IMR-90 (cell line): ENCODE data around the gene VEPH1. TPM values are rescaled to one million over a fixed set of nuclear protein-coding genes. Genes with fewer than 3 reads are reported as not detected.
A peak's percentile ranks its signal among the peaks of the same experiment; 100 is the strongest.

Experiments used
- ATAC-seq: fragments of 200-7000 bp; cut with Tn5 transposase; 2 replicates; pipeline ENCODE4 v1.9.1; 2020; ENCODE audit warnings: low read depth, mild to moderate bottlenecking, moderate library complexity
- BruUV-seq: library from RNA; stranded (reverse); fragments of 400-500 nt; replicated peaks from 2 replicates; lab custom pipeline; 2021; lab: Mats Ljungman, UMichigan
- CTCF ChIA-PET: fragments of 300-600 bp; formaldehyde crosslinking; extraction: SDS; loops from one replicate; lab custom pipeline; 2021; ENCODE audit warnings: antibody characterized with exemption; lab: Yijun Ruan, JAX
- POLR2A ChIA-PET: fragments of 300-600 bp; sonication (Branson Sonifier 250); formaldehyde crosslinking; loops from one replicate; lab custom pipeline; 2022; ENCODE audit warnings: antibody characterized with exemption; ENCODE audit not compliant: unreplicated experiment; lab: Charles Lee
- DNase-seq: peaks from one replicate; pipeline ENCODE4 v3.0.0; 2013
- H2AFZ ChIP-seq: replicated peaks from 2 replicates; pipeline ENCODE3; 2013; ENCODE audit warnings: low read length, mild to moderate bottlenecking; ENCODE audit not compliant: poor library complexity
- H2AK5ac ChIP-seq: 2 replicates; pipeline ENCODE4 v1.6.1; 2013; ENCODE audit warnings: low read depth, low read length, inconsistent platforms
- H2AK9ac ChIP-seq: replicated peaks from 2 replicates; pipeline ENCODE3; 2013; ENCODE audit warnings: mild to moderate bottlenecking, low read depth, low read length, moderate library complexity; ENCODE audit not compliant: poor library complexity
- H2BK120ac ChIP-seq: 2 replicates; pipeline ENCODE4 v1.6.1; 2013; ENCODE audit warnings: low read depth, low read length, inconsistent platforms
- H2BK15ac ChIP-seq: 3 replicates; pipeline ENCODE4 v1.6.1; 2013; ENCODE audit warnings: low read depth, low read length, inconsistent platforms
- H2BK20ac ChIP-seq: 2 replicates; pipeline ENCODE4 v1.6.1; 2013; ENCODE audit warnings: low read depth, mild to moderate bottlenecking, inconsistent platforms, low read length, moderate library complexity
- H2BK5ac ChIP-seq: 2 replicates; pipeline ENCODE4 v1.6.1; 2013; ENCODE audit warnings: mild to moderate bottlenecking, low read depth, low read length, inconsistent platforms; ENCODE audit not compliant: poor library complexity, severe bottlenecking
- H3K14ac ChIP-seq: replicated peaks from 2 replicates; pipeline ENCODE4 v1.6.1; 2013; ENCODE audit warnings: low read depth, low read length, inconsistent platforms
- H3K18ac ChIP-seq: 2 replicates; pipeline ENCODE4 v1.6.1; 2013; ENCODE audit warnings: low read depth, low read length, control low read depth
- H3K23ac ChIP-seq: 2 replicates; pipeline ENCODE4 v1.6.1; 2013; ENCODE audit warnings: low read depth, low read length, inconsistent platforms
- H3K27ac ChIP-seq: 2 replicates; pipeline ENCODE4 v1.5.1; 2013; ENCODE audit warnings: mild to moderate bottlenecking, control low read depth, low read length; ENCODE audit not compliant: insufficient read depth
- H3K27me3 ChIP-seq: 2 replicates; pipeline ENCODE4 v1.6.1; 2013; ENCODE audit warnings: low read length; ENCODE audit not compliant: control insufficient read depth, insufficient read depth
- H3K36me3 ChIP-seq: 2 replicates; pipeline ENCODE4 v1.6.1; 2013; ENCODE audit warnings: low read length, mixed read lengths; ENCODE audit not compliant: control insufficient read depth, insufficient read depth
- H3K4ac ChIP-seq: 2 replicates; pipeline ENCODE4 v1.6.1; 2013; ENCODE audit warnings: low read depth, low read length, inconsistent platforms
- H3K4me1 ChIP-seq: 2 replicates; pipeline ENCODE4 v1.6.1; 2013; ENCODE audit warnings: low read length, mixed read lengths; ENCODE audit not compliant: control insufficient read depth, insufficient read depth
- H3K4me2 ChIP-seq: 2 replicates; pipeline ENCODE4 v1.6.1; 2013; ENCODE audit warnings: low read depth, mild to moderate bottlenecking, control low read depth, low read length, moderate library complexity
- H3K4me3 ChIP-seq: 2 replicates; pipeline ENCODE4 v1.5.1; 2013; ENCODE audit warnings: low read depth, mild to moderate bottlenecking, control low read depth, low read length, moderate library complexity; ENCODE audit not compliant: insufficient read depth
- H3K56ac ChIP-seq: 2 replicates; pipeline ENCODE4 v1.6.1; 2013; ENCODE audit warnings: low read length, inconsistent platforms; ENCODE audit not compliant: insufficient read depth; ENCODE audit errors: extremely low read depth
- H3K79me1 ChIP-seq, 2 experiments: 2 replicates each; pipeline ENCODE4 v1.6.1; 2013; ENCODE audit warnings: low read length in 2 of 2, inconsistent platforms in 1 of 2, low read depth in 1 of 2
- H3K9ac ChIP-seq: 2 replicates; pipeline ENCODE4 v1.6.1; 2013; ENCODE audit warnings: low read depth, low read length, control low read depth
- H3K9me1 ChIP-seq: 2 replicates; pipeline ENCODE4 v1.6.1; 2013; ENCODE audit warnings: low read length, inconsistent platforms; ENCODE audit not compliant: insufficient read depth
- H3K9me3 ChIP-seq: 2 replicates; pipeline ENCODE4 v1.6.1; 2013; ENCODE audit warnings: low read length; ENCODE audit not compliant: control insufficient read depth, insufficient read depth
- H4K20me1 ChIP-seq: 2 replicates; pipeline ENCODE4 v1.6.1; 2013; ENCODE audit warnings: low read length, inconsistent platforms; ENCODE audit not compliant: insufficient read depth
- H4K5ac ChIP-seq: 2 replicates; pipeline ENCODE4 v1.6.1; 2013; ENCODE audit warnings: mild to moderate bottlenecking, low read depth, low read length, control low read depth
- H4K8ac ChIP-seq, 2 experiments: 2 replicates each; pipeline ENCODE4 v1.6.1; 2013; ENCODE audit warnings: low read depth in 2 of 2, low read length in 2 of 2, control low read depth in 1 of 2, inconsistent platforms in 1 of 2
- H4K91ac ChIP-seq: 2 replicates; pipeline ENCODE4 v1.6.1; 2013; ENCODE audit warnings: low read depth, low read length, inconsistent platforms; ENCODE audit not compliant: insufficient read depth
- CHD1 ChIP-seq: IDR thresholded peaks from 2 replicates; pipeline ENCODE4 v1.6.1; 2012; ENCODE audit warnings: low read depth, low read length, improper control_type of control experiment
- FOS ChIP-seq: fragments of 150-350 bp; IDR thresholded peaks from 2 replicates; pipeline ENCODE4 v1.6.1; 2016; ENCODE audit warnings: low read depth, low read length
- MAZ ChIP-seq: IDR thresholded peaks from 2 replicates; pipeline ENCODE4 v1.6.1; 2012; ENCODE audit warnings: low read depth, mild to moderate bottlenecking, low read length, improper control_type of control experiment, moderate library complexity, borderline replicate concordance
- MXI1 ChIP-seq: IDR thresholded peaks from 2 replicates; pipeline ENCODE4 v1.6.1; 2012; ENCODE audit warnings: low read depth, mild to moderate bottlenecking, low read length, moderate library complexity, borderline replicate concordance
- NFE2L2 ChIP-seq: fragments of 150-350 bp; IDR thresholded peaks from 2 replicates; pipeline ENCODE4 v1.6.1; 2016; ENCODE audit warnings: low read depth, mild to moderate bottlenecking, low read length
- SMC3 ChIP-seq: fragments of 150-350 bp; IDR thresholded peaks from 2 replicates; pipeline ENCODE4 v1.6.1; 2016; ENCODE audit warnings: low read depth, mild to moderate bottlenecking, antibody characterized with exemption, low read length, moderate library complexity
- WGBS, 2 experiments: methylation state at CpG; one replicate each; pipeline versions ENCODE4 v1.1.5 to v1.1.7; 2013; ENCODE audit warnings: missing lambda C conversion rate in 2 of 2; ENCODE audit not compliant: insufficient read length in 1 of 2; ENCODE audit errors: extremely low coverage in 2 of 2; 5-methylcytosine and 5-hydroxymethylcytosine counted together
- dilution Hi-C: fragments of 300-500 bp; cut with HindIII; formaldehyde crosslinking; loops from one replicate; pipeline ENCODE4 v1.14.3; 2018; ENCODE audit warnings: low sequenced_read_pairs; ENCODE audit not compliant: unreplicated experiment
- in situ Hi-C: fragments of 300-500 bp; cut with MboI; formaldehyde crosslinking; loops from 3 replicates; pipeline ENCODE4 v1.14.3; 2019; ENCODE audit warnings: low sequenced_read_pairs, inconsistent platforms, mixed read lengths
- intact Hi-C: fragments of 100-400 bp; cut with micrococcal nuclease; formaldehyde crosslinking; loops from 2 replicates; pipeline ENCODE4 v1.10.0; 2022
- polyA plus RNA-seq, 3 experiments: library from polyadenylated mRNA; depleted of rRNA; stranded (reverse); fragments of >200 nt; gene quantifications; 2 replicates each; pipeline ENCODE4 v1.2.3, GENCODE V29; 2012; ENCODE audit warnings: low replicate concordance in 1 of 3
- total RNA-seq: library from RNA; depleted of rRNA; stranded (reverse); fragments of >200 nt; gene quantifications from 2 replicates; pipeline ENCODE4 v1.2.3, GENCODE V29; 2012

VEPH1 gene
- total and polyA plus RNA-seq, 2 of the 4 experiments (the other 2 are of a cell fraction) = 30.5 to 130 TPM

GRCh38 chr3:157363393-157363792 lies 139.8 kb downstream of the VEPH1 start:
- DNase-seq = no peak
- Histone ChIP-seq H3K23ac (no peak overlapping the region), H4K20me1 (no peaks in the 10 kb centered on the region), H2BK15ac (no peak overlapping the region; the same call in 2 of the 3 replicates), H3K4me2 (peak overlapping the region; percentile 37), H3K18ac (peak overlapping the region; percentile 56), H3K9me1 (peaks cover 3% of the 10 kb centered on the region; the same call in 1 of the 2 replicates), H3K14ac (peak overlapping the region; percentile 23; the same call in 1 of the 2 replicates), H3K9me3 (no peaks in the 10 kb centered on the region), H3K27me3 (no peaks in the 10 kb centered on the region), H3K4me3 (no peak overlapping the region), H4K91ac (peak overlapping the region; percentile 16; the same call in 1 of the 2 replicates), H2BK120ac (peak overlapping the region; percentile 76), H4K8ac (peak overlapping the region; percentile 41 to 56; a peak in 3 of 4 replicates), H3K79me1 (no peaks in the 10 kb centered on the region), H2BK20ac (peak overlapping the region; percentile 60; the same call in 1 of the 2 replicates), H3K9ac (no peak overlapping the region; the same call in 1 of the 2 replicates), H2AK5ac (no peak overlapping the region), H4K5ac (peak overlapping the region; percentile 18; the same call in 1 of the 2 replicates), H2AFZ (no peak overlapping the region), H2BK5ac (no peak overlapping the region), H3K36me3 (no peaks in the 10 kb centered on the region), H2AK9ac (no peak overlapping the region), H3K4ac (peak overlapping the region; percentile 34; the same call in 1 of the 2 replicates), H3K4me1 (peaks cover 7% of the 10 kb centered on the region), H3K56ac (no peak overlapping the region; the same call in 1 of the 2 replicates), H3K27ac (no peak overlapping the region)
- ChIA-PET CTCF (interaction anchor here (0.7 to 1.5 kb wide), 3 partner anchors 11 to 169 kb away, joined by 3 read pairs; partner anchors contain the start of gene PTX3), POLR2A (no interaction called here)
- TF ChIP-seq MXI1 = no peak
- TF ChIP-seq CHD1 = no peak
- TF ChIP-seq NFE2L2 = no peak
- TF ChIP-seq MAZ = no peak
- TF ChIP-seq SMC3 = no peak
- no peak for TF ChIP-seq FOS
- intact Hi-C loops (loop anchor here (2.0 kb wide), 1 partner anchor 73 kb away; the partner anchor contains the start of gene PTX3), dilution Hi-C loops (no loop called here), in situ Hi-C loops (no loop called here)
- BruUV-seq = no TSS peak
- no peak for ATAC-seq
- WGBS, 2 experiments = no CpG with 5 or more reads among the region's 3 CpGs
